H9 (cell line): ENCODE measurements around the gene SRP68. TPM values are rescaled to one million over a fixed set of nuclear protein-coding genes. Genes with fewer than 3 reads are reported as not detected.

Experiments used
- DNase-seq: peaks from one replicate; pipeline ENCODE4 v3.0.0-alpha.2; 2017
- H2AFZ ChIP-seq: one replicate; pipeline ENCODE4 v1.6.1; 2013; ENCODE audit warnings: mild to moderate bottlenecking, low read length, control low read depth, moderate library complexity
- H2AK5ac ChIP-seq: 2 replicates; pipeline ENCODE4 v1.6.1; 2013; ENCODE audit warnings: low read length, control low read depth, mixed read lengths; ENCODE audit not compliant: insufficient read length
- H2BK120ac ChIP-seq: one replicate; pipeline ENCODE4 v1.6.1; 2013; ENCODE audit warnings: low read depth, mild to moderate bottlenecking, low read length, control low read depth, inconsistent platforms; ENCODE audit not compliant: poor library complexity, severe bottlenecking
- H2BK12ac ChIP-seq: 2 replicates; pipeline ENCODE4 v1.6.1; 2013; ENCODE audit warnings: low read length, control low read depth, mixed read lengths, low read depth; ENCODE audit not compliant: insufficient read length
- H2BK15ac ChIP-seq: 2 replicates; pipeline ENCODE4 v1.6.1; 2013; ENCODE audit warnings: low read depth, low read length, control low read depth
- H2BK20ac ChIP-seq: one replicate; pipeline ENCODE4 v1.6.1; 2013; ENCODE audit warnings: low read depth, mild to moderate bottlenecking, low read length, control low read depth, inconsistent platforms; ENCODE audit not compliant: poor library complexity, severe bottlenecking
- H2BK5ac ChIP-seq: 2 replicates; pipeline ENCODE4 v1.6.1; 2013; ENCODE audit warnings: low read length, control low read depth, mixed read lengths; ENCODE audit not compliant: insufficient read length
- H3K14ac ChIP-seq: 2 replicates; pipeline ENCODE4 v1.6.1; 2013; ENCODE audit warnings: low read length, control low read depth; ENCODE audit not compliant: insufficient read depth
- H3K18ac ChIP-seq: 2 replicates; pipeline ENCODE4 v1.6.1; 2013; ENCODE audit warnings: low read depth, mild to moderate bottlenecking, mixed read lengths, low read length, control low read depth; ENCODE audit not compliant: insufficient read length
- H3K23ac ChIP-seq: 2 replicates; pipeline ENCODE4 v1.6.1; 2013; ENCODE audit warnings: low read length, control low read depth, mixed read lengths, low read depth; ENCODE audit not compliant: insufficient read length
- H3K23me2 ChIP-seq: 2 replicates; pipeline ENCODE4 v1.6.1; 2013; ENCODE audit warnings: low read depth, mild to moderate bottlenecking, mixed read lengths, low read length, control low read depth; ENCODE audit not compliant: insufficient read length, poor library complexity, severe bottlenecking
- H3K27ac ChIP-seq: 2 replicates; pipeline ENCODE4 v1.5.1; 2013; ENCODE audit warnings: low read length, control low read depth, mixed read lengths, low read depth; ENCODE audit not compliant: insufficient read length
- H3K27me3 ChIP-seq: 2 replicates; pipeline ENCODE4 v1.6.1; 2013; ENCODE audit warnings: low read length, control low read depth, inconsistent platforms; ENCODE audit not compliant: insufficient read depth
- H3K4ac ChIP-seq: 2 replicates; pipeline ENCODE4 v1.6.1; 2013; ENCODE audit warnings: low read depth, mild to moderate bottlenecking, control low read depth, inconsistent platforms, low read length, moderate library complexity
- H3K4me1 ChIP-seq: 2 replicates; pipeline ENCODE4 v1.6.1; 2013; ENCODE audit warnings: low read length, control low read depth, inconsistent platforms; ENCODE audit not compliant: insufficient read depth
- H3K4me2 ChIP-seq: 2 replicates; pipeline ENCODE4 v1.6.1; 2013; ENCODE audit warnings: low read length, control low read depth, mixed read lengths; ENCODE audit not compliant: insufficient read length, insufficient read depth
- H3K56ac ChIP-seq: 2 replicates; pipeline ENCODE4 v1.6.1; 2013; ENCODE audit warnings: low read depth, mild to moderate bottlenecking, mixed read lengths, low read length, control low read depth; ENCODE audit not compliant: insufficient read length
- H3K79me1 ChIP-seq: 2 replicates; pipeline ENCODE4 v1.6.1; 2013; ENCODE audit warnings: low read depth, mild to moderate bottlenecking, moderate library complexity, low read length, control low read depth, inconsistent platforms; ENCODE audit not compliant: insufficient read depth, poor library complexity, severe bottlenecking
- H3K79me2 ChIP-seq: 2 replicates; pipeline ENCODE4 v1.6.1; 2013; ENCODE audit warnings: low read length, control low read depth, inconsistent platforms; ENCODE audit not compliant: insufficient read depth
- H3K9ac ChIP-seq: 2 replicates; pipeline ENCODE4 v1.6.1; 2013; ENCODE audit warnings: low read length, control low read depth, mixed read lengths; ENCODE audit not compliant: insufficient read length; ENCODE audit errors: extremely low read depth
- H3K9me3 ChIP-seq: one replicate; pipeline ENCODE4 v1.6.1; 2013; ENCODE audit warnings: low read depth, low read length, inconsistent platforms; ENCODE audit not compliant: control insufficient read depth
- H3T11ph ChIP-seq: one replicate; pipeline ENCODE4 v1.6.1; 2013; ENCODE audit warnings: mild to moderate bottlenecking, low read length, control low read depth, inconsistent platforms
- H4K20me1 ChIP-seq: one replicate; pipeline ENCODE4 v1.6.1; 2013; ENCODE audit not compliant: control insufficient read depth, insufficient read length, insufficient read depth
- H4K5ac ChIP-seq: 2 replicates; pipeline ENCODE4 v1.6.1; 2013; ENCODE audit warnings: low read depth, mild to moderate bottlenecking, mixed read lengths, low read length, control low read depth; ENCODE audit not compliant: insufficient read length
- H4K8ac ChIP-seq: replicated peaks from 2 replicates; pipeline ENCODE4 v1.6.1; 2013; ENCODE audit warnings: low read length, control low read depth, mixed read lengths, low read depth; ENCODE audit not compliant: insufficient read length
- H4K91ac ChIP-seq: 2 replicates; pipeline ENCODE4 v1.6.1; 2013; ENCODE audit warnings: low read depth, mild to moderate bottlenecking, moderate library complexity, mixed read lengths, low read length, control low read depth; ENCODE audit not compliant: insufficient read length
- H3K27ac Mint-ChIP-seq, 3 experiments: 2 replicates in 2 of 3; 3 replicates in 1 of 3; pipeline ENCODE4 v1.8.0; 2020 to 2021; ENCODE audit warnings: mixed read lengths in 3 of 3, mild to moderate bottlenecking in 1 of 3, moderate library complexity in 1 of 3
- H3K27me3 Mint-ChIP-seq: 2 replicates; pipeline ENCODE4 v1.8.0; 2021; ENCODE audit warnings: low read depth, mild to moderate bottlenecking, moderate library complexity, mixed read lengths
- H3K36me3 Mint-ChIP-seq, 3 experiments: 2 replicates in 2 of 3; 3 replicates in 1 of 3; pipeline ENCODE4 v1.8.0; 2020 to 2021; ENCODE audit warnings: low read depth in 3 of 3, mixed read lengths in 3 of 3; ENCODE audit not compliant: insufficient read depth in 1 of 3
- H3K4me1 Mint-ChIP-seq, 2 experiments: 2 replicates each; pipeline ENCODE4 v1.8.0; 2020; ENCODE audit warnings: mixed read lengths in 2 of 2
- H3K4me3 Mint-ChIP-seq, 2 experiments: 2 replicates in 1 of 2; 3 replicates in 1 of 2; pipeline ENCODE4 v1.8.0; 2020 to 2021; ENCODE audit warnings: mild to moderate bottlenecking in 2 of 2, mixed read lengths in 2 of 2, moderate library complexity in 1 of 2
- H3K9me3 Mint-ChIP-seq, 2 experiments: 2 replicates in 1 of 2; 3 replicates in 1 of 2; pipeline ENCODE4 v1.8.0; 2020; ENCODE audit warnings: mild to moderate bottlenecking in 2 of 2, mixed read lengths in 2 of 2, moderate library complexity in 1 of 2
- WGBS: extraction: QIAGEN DNeasy Blood & Tissue Kit; methylation state at CpG from one replicate; pipeline ENCODE4 v1.1.7; 2013; ENCODE audit warnings: missing lambda C conversion rate, low lambda C conversion rate, mixed read lengths; ENCODE audit not compliant: insufficient read length; ENCODE audit errors: extremely low coverage; 5-methylcytosine and 5-hydroxymethylcytosine counted together
- total RNA-seq: library from RNA; stranded (reverse); gene quantifications from 2 replicates; pipeline ENCODE4 v1.2.1, GENCODE V29; 2021
- TF ChIP-seq, protein P1 (sequence below): fragments of 200-600 bp; sonication (generic); conservative IDR thresholded peaks from 3 replicates; pipeline ENCODE4 v1.8.0; 2021; ENCODE audit warnings: antibody characterized with exemption, mild to moderate bottlenecking

The SRP68 gene
- total RNA-seq, 1 experiment from 2014 or later = 86.1 TPM

DNA sequence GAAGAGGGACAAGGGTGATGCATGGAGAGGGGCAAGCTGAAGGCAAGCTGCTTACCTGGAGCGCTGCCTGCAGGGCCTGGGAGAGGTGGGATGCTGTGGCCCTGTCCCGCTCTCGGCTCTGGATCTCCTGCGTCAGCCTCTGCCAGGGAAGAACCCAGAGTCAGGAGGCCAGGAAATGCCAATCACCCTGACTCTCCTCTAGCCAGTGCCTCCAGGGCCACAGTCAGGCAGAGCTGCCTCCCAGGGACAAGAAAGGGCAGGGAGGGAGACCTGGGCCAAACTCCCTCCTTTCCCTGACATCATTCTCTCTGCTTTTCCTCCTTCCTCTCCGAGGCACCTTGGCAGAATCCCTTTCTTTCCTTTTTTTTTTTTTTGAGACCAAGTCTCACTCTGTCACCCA is 60.4 kb downstream of the SRP68 start:
- Histone ChIP-seq H3K56ac (no peak overlapping the region), H3K79me1 (no peaks in the 10 kb centered on the region), H2BK20ac (no peak overlapping the region), H3K4me2 (no peak overlapping the region), H3K9ac (no peak overlapping the region), H3K23me2 (no peaks in the 10 kb centered on the region), H3K9me3 (no peaks in the 10 kb centered on the region), H2BK120ac (no peak overlapping the region), H2AFZ (no peak overlapping the region), H2BK15ac (no peak overlapping the region), H4K20me1 (no peaks in the 10 kb centered on the region), H2BK5ac (no peak overlapping the region), H4K91ac (no peak overlapping the region), H3K4me1 (no peaks in the 10 kb centered on the region), H3K4ac (no peak overlapping the region), H3T11ph (no peak overlapping the region), H3K23ac (no peak overlapping the region), H3K79me2 (no peaks in the 10 kb centered on the region), H4K8ac (no peak overlapping the region), H2AK5ac (no peak overlapping the region), H3K27ac (no peak overlapping the region), H2BK12ac (no peak overlapping the region), H3K27me3 (no peaks in the 10 kb centered on the region), H4K5ac (no peak overlapping the region), H3K14ac (no peak overlapping the region), H3K18ac (no peak overlapping the region)
- H3K27ac Mint-ChIP-seq = no peak overlapping the region
- WGBS = no CpG with 5 or more reads among the region's 5 CpGs
- peaks cover 0 to 2% of the 10 kb centered on the region in 2 experiments; a peak in 2 of 5 replicates for H3K9me3 Mint-ChIP-seq
- H3K4me3 Mint-ChIP-seq = no peak overlapping the region
- peaks cover 0 to 2% (median 0%) of the 10 kb centered on the region in 3 experiments; a peak in 1 of 7 replicates for H3K36me3 Mint-ChIP-seq
- no peak for DNase-seq
- H3K27me3 Mint-ChIP-seq = peaks cover 8% of the 10 kb centered on the region
- TF ChIP-seq, protein P1, sequence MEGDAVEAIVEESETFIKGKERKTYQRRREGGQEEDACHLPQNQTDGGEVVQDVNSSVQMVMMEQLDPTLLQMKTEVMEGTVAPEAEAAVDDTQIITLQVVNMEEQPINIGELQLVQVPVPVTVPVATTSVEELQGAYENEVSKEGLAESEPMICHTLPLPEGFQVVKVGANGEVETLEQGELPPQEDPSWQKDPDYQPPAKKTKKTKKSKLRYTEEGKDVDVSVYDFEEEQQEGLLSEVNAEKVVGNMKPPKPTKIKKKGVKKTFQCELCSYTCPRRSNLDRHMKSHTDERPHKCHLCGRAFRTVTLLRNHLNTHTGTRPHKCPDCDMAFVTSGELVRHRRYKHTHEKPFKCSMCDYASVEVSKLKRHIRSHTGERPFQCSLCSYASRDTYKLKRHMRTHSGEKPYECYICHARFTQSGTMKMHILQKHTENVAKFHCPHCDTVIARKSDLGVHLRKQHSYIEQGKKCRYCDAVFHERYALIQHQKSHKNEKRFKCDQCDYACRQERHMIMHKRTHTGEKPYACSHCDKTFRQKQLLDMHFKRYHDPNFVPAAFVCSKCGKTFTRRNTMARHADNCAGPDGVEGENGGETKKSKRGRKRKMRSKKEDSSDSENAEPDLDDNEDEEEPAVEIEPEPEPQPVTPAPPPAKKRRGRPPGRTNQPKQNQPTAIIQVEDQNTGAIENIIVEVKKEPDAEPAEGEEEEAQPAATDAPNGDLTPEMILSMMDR = no peak
- peaks cover 3 to 9% of the 10 kb centered on the region in 2 experiments for H3K4me1 Mint-ChIP-seq
